Adrenal gland (tissue), 12 donors: Measurements from ENCODE around the gene SRPK2. TPM values are rescaled to one million over a fixed set of nuclear protein-coding genes. Genes with fewer than 3 reads are reported as not detected.
A peak's percentile ranks its signal among the peaks of the same experiment; 100 is the strongest.

Experiments used
- DNase-seq, 7 donors: peaks; one replicate each; pipeline ENCODE4 v3.0.0-alpha.2; 2019 to 2020
- H3K27ac ChIP-seq, 5 donors: fragments of 200-600 bp; sonication (generic) in 4 of 5; 1 replicate in 3 of 5; 2 replicates in 2 of 5; pipeline versions ENCODE4 v1.5.1 to v1.8.0; 2016 to 2020; ENCODE audit warnings: mild to moderate bottlenecking in 1 of 5
- H3K27me3 ChIP-seq: fragments of 200-600 bp; 2 replicates; pipeline ENCODE4 v1.8.0; 2021
- H3K36me3 ChIP-seq, 2 donors: fragments of 200-600 bp; replicated peaks in 1 of 2; 1 replicate in 1 of 2; 2 replicates in 1 of 2; pipeline versions ENCODE4 v1.5.1 to v1.8.0; 2018 to 2022
- H3K4me1 ChIP-seq, 2 donors: fragments of 200-600 bp; replicated peaks in 1 of 2; 1 replicate in 1 of 2; 2 replicates in 1 of 2; pipeline versions ENCODE4 v1.5.1 to v1.8.0; 2018 to 2021
- H3K4me3 ChIP-seq, 4 donors: fragments of 200-600 bp; sonication (generic) in 3 of 4; one replicate each; pipeline ENCODE4 v1.5.1; 2016 to 2018
- H3K9me3 ChIP-seq, 3 donors: fragments of 200-600 bp; sonication (generic) in 1 of 3; replicated peaks in 1 of 3; 1 replicate in 2 of 3; 2 replicates in 1 of 3; pipeline versions ENCODE4 v1.5.1 to v1.8.0; 2016 to 2021
- POLR2A ChIP-seq, 2 donors: fragments of 450-650 bp; IDR thresholded peaks; one replicate each; pipeline ENCODE4 v1.6.1; 2017; ENCODE audit warnings: antibody characterized with exemption in 2 of 2, mild to moderate bottlenecking in 2 of 2, moderate library complexity in 1 of 2
- WGBS, 4 donors: extraction: QIAGEN DNeasy Blood & Tissue Kit in 2 of 4; methylation state at CpG; one replicate each; pipeline versions ENCODE4 v1.1.5 to v1.1.7; 2013 to 2017; 5-methylcytosine and 5-hydroxymethylcytosine counted together
- intact Hi-C, 2 donors: fragments of 100-400 bp; cut with DNase I; formaldehyde crosslinking; loops; one replicate each; pipeline versions ENCODE4 v1.14.1 to v1.15.0; 2022 to 2023
- polyA plus RNA-seq, 3 donors: library from polyadenylated mRNA; stranded (reverse); fragments of 200-250 nt in 2 of 3; fragments of 350-450 nt in 1 of 3; fragmentation: Illumina TruSeq in 1 of 3; extraction: RNeasy Lipid Tissue Mini Kit (QIAGEN cat#74804) in 1 of 3; gene quantifications; one replicate each; pipeline ENCODE4 v1.2.3, GENCODE V29; 2013 to 2014
- total RNA-seq, 9 donors: library from RNA; depleted of rRNA in 4 of 9; stranded (reverse); fragments of >200 nt in 4 of 9; fragments of 120-200 nt in 1 of 9; fragmentation: NEBNext Ultra II Directional in 1 of 9; extraction: Animal tissue kit (Norgen Biotek cat#: 25700) in 1 of 9; gene quantifications; one replicate each; pipeline versions ENCODE4 v1.1.0 to v1.2.4, GENCODE V29; 2013 to 2023
- TF ChIP-seq, protein P1 (sequence below), 6 experiments: fragments of 450-650 bp in 4 of 6; fragments of 200-600 bp in 2 of 6; sonication (generic) in 1 of 6; IDR thresholded peaks; 1 replicate in 5 of 6; 2 replicates in 1 of 6; pipeline versions ENCODE4 v1.5.1 to v1.8.0; 2016 to 2021; ENCODE audit warnings: antibody characterized with exemption in 6 of 6, mild to moderate bottlenecking in 2 of 6, moderate library complexity in 1 of 6
- donor health status: healthy with polysubstance abuse.
- donor health status: Bipolar disorder and iron deficiency.
- donor health status: DM: yes; HTN: yes; CAD: no.
- donor health status: DM: no; HTN: no; CAD: no.
- donor health status: DM: no; HTN: no; CAD: no.
- donor health status: DM: yes; HTN: yes; CAD: no.

SRPK2 gene
- total and polyA plus RNA-seq, 12 donors, result 7.3 to 64.7 (median 36.6) TPM

DNA sequence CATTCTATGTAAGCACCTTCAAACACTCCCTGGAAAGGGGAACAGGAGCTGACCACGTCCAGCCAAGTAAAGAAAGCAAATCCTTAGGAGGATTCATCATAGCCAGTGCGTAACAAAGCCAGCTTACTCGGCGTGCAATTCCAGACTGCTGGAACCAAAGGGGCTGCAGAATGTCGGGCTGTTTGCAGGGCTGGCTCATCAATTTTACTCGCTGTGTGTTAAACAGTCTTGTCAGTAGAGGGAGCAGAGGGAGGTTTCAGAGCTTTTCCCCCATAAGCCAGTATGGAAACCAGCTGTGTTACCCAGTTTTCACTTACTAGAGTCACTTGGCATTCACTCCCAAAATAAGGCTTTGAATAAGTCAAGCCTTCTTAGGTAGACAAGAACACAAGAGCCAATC, 247.7 kb downstream of the SRPK2 start:
- no peak for DNase-seq
- Histone ChIP-seq H3K4me1 (peaks cover 0 to 8% of the 10 kb centered on the region in 2 donors), H3K27ac (no peak overlapping the region), H3K27me3 (no peaks in the 10 kb centered on the region), H3K9me3 (no peaks in the 10 kb centered on the region), H3K4me3 (no peak overlapping the region), H3K36me3 (peaks cover 0 to 9% of the 10 kb centered on the region in 2 donors)
- TF ChIP-seq POLR2A (IDR thresholded peaks at IDR 0.05), result no peak
- TF ChIP-seq, protein P1, sequence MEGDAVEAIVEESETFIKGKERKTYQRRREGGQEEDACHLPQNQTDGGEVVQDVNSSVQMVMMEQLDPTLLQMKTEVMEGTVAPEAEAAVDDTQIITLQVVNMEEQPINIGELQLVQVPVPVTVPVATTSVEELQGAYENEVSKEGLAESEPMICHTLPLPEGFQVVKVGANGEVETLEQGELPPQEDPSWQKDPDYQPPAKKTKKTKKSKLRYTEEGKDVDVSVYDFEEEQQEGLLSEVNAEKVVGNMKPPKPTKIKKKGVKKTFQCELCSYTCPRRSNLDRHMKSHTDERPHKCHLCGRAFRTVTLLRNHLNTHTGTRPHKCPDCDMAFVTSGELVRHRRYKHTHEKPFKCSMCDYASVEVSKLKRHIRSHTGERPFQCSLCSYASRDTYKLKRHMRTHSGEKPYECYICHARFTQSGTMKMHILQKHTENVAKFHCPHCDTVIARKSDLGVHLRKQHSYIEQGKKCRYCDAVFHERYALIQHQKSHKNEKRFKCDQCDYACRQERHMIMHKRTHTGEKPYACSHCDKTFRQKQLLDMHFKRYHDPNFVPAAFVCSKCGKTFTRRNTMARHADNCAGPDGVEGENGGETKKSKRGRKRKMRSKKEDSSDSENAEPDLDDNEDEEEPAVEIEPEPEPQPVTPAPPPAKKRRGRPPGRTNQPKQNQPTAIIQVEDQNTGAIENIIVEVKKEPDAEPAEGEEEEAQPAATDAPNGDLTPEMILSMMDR (IDR thresholded peaks at IDR 0.05), result peak in 2 of 6 experiments; percentile 12 to 35
- intact Hi-C loops, result no loop called here
- 81 to 86% (median 83%) methylated on average over 6 of the region's 6 CpGs for WGBS, 4 donors

DNA sequence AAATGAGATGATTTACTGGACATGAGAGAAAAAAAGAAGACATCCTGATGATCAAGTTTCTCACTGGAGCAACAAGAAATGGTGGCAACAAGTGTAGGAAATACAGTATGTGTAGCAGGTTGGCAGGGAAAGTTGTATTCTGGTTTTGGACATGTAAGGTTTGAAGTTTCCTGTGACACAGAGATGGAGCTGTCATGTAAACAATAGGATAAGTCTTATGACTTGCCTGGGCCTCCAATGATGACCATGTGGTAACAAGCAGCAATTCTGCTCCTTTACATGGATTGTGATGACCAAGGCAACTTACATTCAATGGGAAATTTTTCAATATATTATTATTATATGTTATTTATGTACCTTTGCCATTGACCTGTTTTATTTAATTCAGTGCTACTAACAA, 249.3 kb downstream of the SRPK2 start:
- no peak for DNase-seq
- Histone ChIP-seq H3K4me1 (peaks cover 0 to 10% of the 10 kb centered on the region in 2 donors), H3K4me3 (no peak overlapping the region), H3K9me3 (no peaks in the 10 kb centered on the region), H3K27ac (no peak overlapping the region), H3K36me3 (peaks cover 0 to 9% of the 10 kb centered on the region in 2 donors), H3K27me3 (no peaks in the 10 kb centered on the region)
- no peak for TF ChIP-seq POLR2A (IDR thresholded peaks at IDR 0.05)
- TF ChIP-seq, protein P1 (IDR thresholded peaks at IDR 0.05), result no peak
- intact Hi-C loops, result loop anchor here in 1 of 2 donors (10.0 kb wide), 1 partner anchor 195 kb away; no protein-coding TSS in a partner anchor

DNA sequence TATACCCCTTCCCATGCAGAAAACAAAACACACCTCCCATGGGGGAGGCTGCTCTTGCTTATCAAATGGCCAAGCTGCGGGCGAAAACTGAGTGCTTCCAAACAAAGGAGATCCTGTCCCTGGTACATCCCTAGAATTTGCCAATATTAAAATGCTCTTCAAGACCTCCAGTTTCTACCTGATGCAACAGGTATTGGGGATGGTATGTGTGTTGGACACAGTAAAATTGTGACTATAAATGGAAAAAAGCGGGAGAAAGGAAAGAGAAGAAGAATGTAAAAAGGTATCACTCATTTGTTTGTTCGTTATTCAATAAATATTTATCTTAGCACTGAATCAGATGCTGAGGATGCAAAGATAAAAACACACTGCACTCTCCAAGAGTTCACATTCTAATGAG, 250.8 kb downstream of the SRPK2 start:
- DNase-seq, result no peak
- TF ChIP-seq, protein P1 (IDR thresholded peaks at IDR 0.05), result no peak
- TF ChIP-seq POLR2A (IDR thresholded peaks at IDR 0.05), result no peak
- WGBS, 4 donors, result 95 to 98% (median 96%) methylated on average over 4 of the region's 4 CpGs
- Histone ChIP-seq H3K27ac (no peak overlapping the region), H3K4me3 (no peak overlapping the region), H3K27me3 (no peaks in the 10 kb centered on the region), H3K9me3 (no peaks in the 10 kb centered on the region), H3K36me3 (peaks cover 0 to 9% of the 10 kb centered on the region in 2 donors), H3K4me1 (peaks cover 0 to 10% of the 10 kb centered on the region in 2 donors)
- intact Hi-C loops, result loop anchor here in 1 of 2 donors (10.0 kb wide), 1 partner anchor 197 kb away; no protein-coding TSS in a partner anchor

DNA sequence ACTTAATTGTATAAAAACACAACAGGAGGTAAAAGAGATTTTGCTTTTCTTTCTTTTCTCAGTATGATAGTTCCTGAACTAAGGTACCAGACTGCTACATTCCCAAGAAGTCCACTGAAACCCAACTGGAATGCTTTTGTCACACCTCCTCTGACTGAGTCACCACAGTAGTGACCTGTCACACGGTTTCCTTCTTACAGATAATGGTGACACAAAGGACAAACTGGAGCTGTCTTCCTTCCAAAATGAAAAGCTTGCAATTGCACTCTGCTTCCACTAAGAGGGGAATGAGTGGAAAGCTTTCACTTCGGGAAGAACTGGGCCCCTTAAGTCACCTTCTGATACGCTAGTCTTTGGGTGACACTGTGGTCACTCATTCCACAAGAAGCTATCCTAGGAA, 252.5 kb downstream of the SRPK2 start:
- Histone ChIP-seq H3K27ac (no peak overlapping the region), H3K4me1 (peaks cover 8 to 19% of the 10 kb centered on the region in 2 donors), H3K36me3 (no peaks in the 10 kb centered on the region), H3K27me3 (no peaks in the 10 kb centered on the region), H3K4me3 (no peak overlapping the region), H3K9me3 (no peaks in the 10 kb centered on the region)
- WGBS, 4 donors, result 57 to 61% (median 60%) methylated on average over 3 of the region's 3 CpGs
- peak in 5 of 7 donors; percentile 35 to 59 (median 48) for DNase-seq
- TF ChIP-seq, protein P1 (IDR thresholded peaks at IDR 0.05), result peak; percentile 12 to 39 (median 31)
- TF ChIP-seq POLR2A (IDR thresholded peaks at IDR 0.05), result no peak
- intact Hi-C loops, result loop anchor here in 1 of 2 donors (10.0 kb wide), 1 partner anchor 199 kb away; no protein-coding TSS in a partner anchor
